AG04450 (cell line): ENCODE measurements around the gene SAMD11. TPM values are rescaled to one million over a fixed set of nuclear protein-coding genes. Genes with fewer than 3 reads are reported as not detected.

ENCODE experiments used
- CTCF ChIA-PET: fragments of 300-600, 350-600 bp; formaldehyde crosslinking; extraction: SDS; loops from one replicate; lab custom pipeline; 2022; ENCODE audit warnings: antibody characterized with exemption, inconsistent platforms; lab: Charles Lee
- POLR2A ChIA-PET: fragments of 350-600 bp; formaldehyde crosslinking; extraction: SDS; loops from one replicate; lab custom pipeline; 2021; ENCODE audit warnings: antibody characterized with exemption, inconsistent platforms; lab: Yijun Ruan, JAX
- DNase-seq: peaks from one replicate; pipeline ENCODE4 v3.0.0-alpha.2; 2011; ENCODE audit warnings: low read depth, low spot score
- H3K27ac ChIP-seq: one replicate; pipeline ENCODE4 v1.5.1; 2012; ENCODE audit warnings: low read depth, low read length, control low read depth
- H3K27me3 ChIP-seq: one replicate; pipeline ENCODE4 v1.6.0; 2012; ENCODE audit warnings: low read length; ENCODE audit not compliant: control insufficient read depth, insufficient read depth
- H3K4me3 ChIP-seq: 2 replicates; pipeline ENCODE4 v1.5.1; 2011; ENCODE audit warnings: mild to moderate bottlenecking, low read depth, low read length, control low read depth
- H3K9me3 ChIP-seq: 2 replicates; pipeline ENCODE4 v1.5.1; 2012; ENCODE audit warnings: low read length; ENCODE audit not compliant: control insufficient read depth, insufficient read depth
- polyA plus RNA-seq: library from polyadenylated mRNA; depleted of rRNA; stranded (reverse); fragments of >200 nt; gene quantifications from 2 replicates; pipeline ENCODE4 v1.2.3, GENCODE V29; 2011
- TF ChIP-seq, protein P1 (sequence below): IDR thresholded peaks from 2 replicates; pipeline ENCODE4 v1.5.1; 2011; ENCODE audit warnings: low read depth, low read length, control low read depth, inconsistent platforms

Gene SAMD11
- polyA plus RNA-seq, 1 experiment = 1.6 TPM

DNA sequence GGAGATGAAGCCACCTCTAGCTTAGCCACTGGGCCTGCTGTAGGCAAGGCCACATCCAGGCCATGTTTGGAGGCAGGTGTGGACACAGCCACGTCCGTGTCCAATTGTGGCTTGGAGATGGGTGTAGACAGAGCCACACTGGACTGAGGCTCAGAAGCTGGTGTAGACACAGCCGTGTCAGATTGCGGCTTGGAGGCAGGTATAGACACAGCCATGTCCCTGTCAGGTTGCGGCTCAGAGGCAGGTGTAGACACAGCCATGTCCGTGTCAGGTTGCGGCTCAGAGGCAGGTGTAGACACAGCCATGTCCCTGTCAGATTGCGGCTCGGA, 56.0 kb downstream of the SAMD11 start:
- Histone ChIP-seq H3K9me3 (peaks cover 9% of the 10 kb centered on the region; the same call in 1 of the 2 replicates), H3K27me3 (peaks cover 30% of the 10 kb centered on the region), H3K27ac (no peak overlapping the region), H3K4me3 (no peak overlapping the region)
- ChIA-PET CTCF (interaction anchor here (1.0 kb wide), 1 partner anchor 22 kb away, joined by 3 read pairs; no protein-coding TSS in a partner anchor), POLR2A (no interaction called here)
- TF ChIP-seq, protein P1, sequence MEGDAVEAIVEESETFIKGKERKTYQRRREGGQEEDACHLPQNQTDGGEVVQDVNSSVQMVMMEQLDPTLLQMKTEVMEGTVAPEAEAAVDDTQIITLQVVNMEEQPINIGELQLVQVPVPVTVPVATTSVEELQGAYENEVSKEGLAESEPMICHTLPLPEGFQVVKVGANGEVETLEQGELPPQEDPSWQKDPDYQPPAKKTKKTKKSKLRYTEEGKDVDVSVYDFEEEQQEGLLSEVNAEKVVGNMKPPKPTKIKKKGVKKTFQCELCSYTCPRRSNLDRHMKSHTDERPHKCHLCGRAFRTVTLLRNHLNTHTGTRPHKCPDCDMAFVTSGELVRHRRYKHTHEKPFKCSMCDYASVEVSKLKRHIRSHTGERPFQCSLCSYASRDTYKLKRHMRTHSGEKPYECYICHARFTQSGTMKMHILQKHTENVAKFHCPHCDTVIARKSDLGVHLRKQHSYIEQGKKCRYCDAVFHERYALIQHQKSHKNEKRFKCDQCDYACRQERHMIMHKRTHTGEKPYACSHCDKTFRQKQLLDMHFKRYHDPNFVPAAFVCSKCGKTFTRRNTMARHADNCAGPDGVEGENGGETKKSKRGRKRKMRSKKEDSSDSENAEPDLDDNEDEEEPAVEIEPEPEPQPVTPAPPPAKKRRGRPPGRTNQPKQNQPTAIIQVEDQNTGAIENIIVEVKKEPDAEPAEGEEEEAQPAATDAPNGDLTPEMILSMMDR = no peak
- no peak for DNase-seq

DNA sequence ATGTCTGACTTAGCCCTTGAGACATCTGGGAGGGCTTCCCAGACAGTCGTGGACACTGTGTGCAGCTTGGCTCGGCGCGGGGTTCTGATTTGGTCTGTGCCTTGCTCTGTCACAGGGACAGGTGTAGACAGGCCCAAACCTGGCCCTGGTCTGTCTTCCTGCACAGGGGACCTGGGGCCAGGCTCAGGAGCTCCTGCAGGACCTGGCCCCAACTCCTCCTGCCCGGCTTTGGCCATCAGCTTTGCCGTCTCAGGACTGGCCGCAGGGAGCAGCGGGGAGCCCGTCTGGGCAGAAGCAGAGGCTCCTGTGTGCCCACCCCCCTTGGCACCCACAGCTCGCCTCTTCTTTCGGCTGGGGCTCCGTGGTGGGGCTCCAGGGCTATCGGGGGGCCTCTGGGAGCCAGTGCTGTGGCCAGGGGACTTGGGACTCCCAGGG, 56.4 kb downstream of the SAMD11 start:
- DNase-seq = no peak
- TF ChIP-seq, protein P1 = no peak
- no peak overlapping the region for H3K27ac ChIP-seq
- H3K9me3 ChIP-seq = peaks cover 9% of the 10 kb centered on the region; the same call in 1 of the 2 replicates
- POLR2A ChIA-PET = no interaction called here
- H3K27me3 ChIP-seq = peaks cover 35% of the 10 kb centered on the region
- CTCF ChIA-PET = interaction anchor here (0.8 to 1.3 kb wide), 3 partner anchors 22 to 84 kb away, joined by 3 to 8 read pairs (median 4); no protein-coding TSS in a partner anchor
- H3K4me3 ChIP-seq = no peak overlapping the region

DNA sequence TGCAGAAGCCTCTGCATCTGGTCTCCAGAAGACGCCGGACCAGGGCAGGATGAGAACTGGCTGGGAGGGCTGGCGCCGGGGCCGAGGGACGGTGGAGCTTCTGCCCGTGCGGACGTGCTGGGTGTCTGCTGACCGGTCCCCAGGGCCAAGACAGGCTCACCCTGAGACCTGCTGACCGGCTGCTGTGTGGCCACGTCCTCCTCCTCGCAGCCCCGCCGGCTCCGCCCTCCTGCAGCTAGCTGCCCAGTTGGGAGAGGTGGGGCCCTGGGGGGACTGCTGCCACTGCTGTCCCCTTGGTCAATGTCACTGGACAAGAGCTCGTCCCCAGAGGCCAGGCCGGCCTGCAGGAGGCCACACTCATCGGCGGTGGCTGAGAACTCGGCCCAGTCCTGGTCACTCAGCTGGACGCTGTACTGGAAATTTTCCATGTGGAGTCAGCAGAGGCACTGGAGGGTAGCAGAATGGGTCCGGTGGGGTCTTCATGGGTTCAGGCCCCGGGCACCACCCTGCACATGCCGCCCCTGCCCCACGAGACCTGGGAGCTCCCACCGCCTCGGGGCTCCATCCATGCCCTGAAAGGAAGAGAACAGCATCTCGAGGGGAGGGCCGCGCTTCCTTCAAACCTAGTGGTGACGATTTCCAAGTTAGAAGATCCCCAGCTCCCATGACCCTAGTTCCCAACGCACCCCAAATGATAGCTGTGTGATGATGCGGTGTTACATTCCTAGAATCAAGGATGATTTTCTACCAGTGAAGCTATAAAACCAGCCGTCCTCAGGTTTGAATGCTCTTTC, 57.1 kb downstream of the SAMD11 start:
- POLR2A ChIA-PET = no interaction called here
- H3K27me3 ChIP-seq = peaks cover 35% of the 10 kb centered on the region
- CTCF ChIA-PET = interaction anchor here (0.8 to 1.3 kb wide), 3 partner anchors 21 to 83 kb away, joined by 3 to 8 read pairs (median 4); no protein-coding TSS in a partner anchor
- TF ChIP-seq, protein P1 = no peak
- DNase-seq = no peak
- H3K4me3 ChIP-seq = no peak overlapping the region
- peaks cover 9% of the 10 kb centered on the region; the same call in 1 of the 2 replicates for H3K9me3 ChIP-seq
- no peak overlapping the region for H3K27ac ChIP-seq

DNA sequence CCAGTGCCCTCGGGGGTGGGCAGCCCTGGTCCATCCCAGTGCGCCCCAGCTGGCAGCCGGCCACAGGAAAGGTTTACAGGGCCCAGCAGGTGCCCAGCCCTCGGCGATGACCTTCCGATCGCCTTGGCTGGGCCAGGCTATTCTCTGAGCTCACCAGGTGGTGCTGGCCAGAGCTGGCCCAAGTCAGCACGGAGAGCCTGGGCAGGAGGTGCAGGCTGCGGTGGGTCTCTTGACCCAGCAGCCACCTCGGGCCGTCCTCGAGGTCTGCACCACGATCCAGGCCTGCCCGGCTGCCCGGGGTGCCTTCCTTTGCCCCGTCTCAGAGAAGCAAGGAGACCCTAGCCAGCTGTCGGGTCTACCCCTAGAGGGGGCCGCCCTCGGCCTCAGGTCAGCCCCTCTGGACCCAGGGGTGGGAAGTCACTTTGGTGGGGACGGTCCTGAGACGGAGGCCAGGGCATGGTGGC, 57.8 kb downstream of the SAMD11 start:
- peaks cover 9% of the 10 kb centered on the region; the same call in 1 of the 2 replicates for H3K9me3 ChIP-seq
- ChIA-PET CTCF (interaction anchor here (1.3 kb wide), 1 partner anchor 83 kb away, joined by 4 read pairs; no protein-coding TSS in a partner anchor), POLR2A (no interaction called here)
- TF ChIP-seq, protein P1 = no peak
- H3K27ac ChIP-seq = no peak overlapping the region
- no peak for DNase-seq
- H3K27me3 ChIP-seq = peaks cover 35% of the 10 kb centered on the region
- H3K4me3 ChIP-seq = no peak overlapping the region
